KBM-7 (cell line): ENCODE measurements around the gene PARVA.

Source experiments
- DNase-seq: peaks from one replicate; pipeline ENCODE4 v3.0.0-alpha.2; 2015
- in situ Hi-C: fragments of 300-500 bp; cut with MboI; formaldehyde crosslinking; loops from 2 replicates; pipeline ENCODE4 v1.14.3; 2020; ENCODE audit warnings: low sequenced_read_pairs, low pct_unique_long_range_greater_than_20kb, mixed read lengths

Gene PARVA

DNA sequence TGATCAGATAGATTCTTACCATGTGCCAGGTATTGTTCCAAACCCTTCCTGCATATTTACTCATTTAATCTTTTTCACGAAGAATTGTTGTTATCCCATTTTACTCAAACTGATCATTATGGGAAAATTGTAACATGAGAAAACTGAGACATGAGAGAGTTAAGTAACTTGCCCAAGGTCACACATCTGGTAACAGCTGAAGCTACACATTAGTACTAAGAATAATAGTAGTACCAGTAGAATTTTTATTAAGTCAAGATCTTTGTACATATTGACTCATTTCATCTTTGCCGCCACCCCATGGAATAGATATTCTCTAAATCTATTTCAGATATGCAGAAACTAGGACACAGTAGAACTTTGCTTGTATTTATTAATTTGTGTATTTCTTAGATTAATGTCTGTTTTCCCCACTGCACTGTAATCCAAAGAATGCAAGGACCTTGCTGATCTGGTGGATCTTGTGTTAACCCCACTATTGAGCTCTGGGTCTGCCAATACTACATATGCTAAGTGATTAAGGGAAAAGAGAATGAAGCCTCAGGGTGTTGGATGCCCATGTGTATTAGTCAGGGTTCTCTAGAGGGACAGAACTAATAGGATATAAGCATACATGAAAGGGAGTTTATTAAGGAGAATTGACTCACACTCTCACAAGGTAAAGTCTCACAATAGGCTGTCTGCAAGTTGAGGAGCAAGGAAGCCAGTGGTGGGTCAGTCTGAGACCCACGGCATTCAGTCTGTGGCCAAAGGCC is 72.8 kb downstream of the PARVA start:
- in situ Hi-C loops, result no loop called here
- no peak for DNase-seq

DNA sequence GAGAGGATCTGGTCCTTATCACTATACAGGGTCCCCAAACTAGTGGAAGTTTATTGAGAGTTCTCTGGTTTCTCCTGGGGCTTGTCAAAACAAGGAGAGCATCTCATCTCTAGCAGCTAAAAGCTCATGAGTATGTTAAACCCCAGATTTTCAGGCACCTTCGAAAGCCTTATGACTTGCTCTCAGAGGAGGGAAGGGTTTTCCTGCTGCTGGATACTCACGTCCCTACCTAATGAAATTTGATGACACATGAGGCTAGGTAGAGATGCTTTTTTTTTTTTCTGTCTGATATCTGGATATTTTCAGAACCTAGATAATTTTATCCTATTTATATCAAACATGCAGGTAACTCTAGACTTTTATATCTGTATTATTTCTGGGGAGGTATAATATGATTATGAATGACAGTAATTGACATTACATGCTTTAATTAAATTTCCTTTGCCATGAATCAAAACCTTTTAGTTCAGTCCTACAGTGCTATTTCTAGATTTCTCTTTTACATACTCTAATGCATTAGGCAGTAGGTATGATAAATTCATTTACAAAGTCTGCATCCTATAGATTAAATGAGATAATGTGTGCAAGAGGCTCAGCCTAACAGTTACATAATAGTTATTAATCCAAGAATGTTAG is 73.9 kb downstream of the PARVA start:
- DNase-seq, result no peak
- in situ Hi-C loops, result no loop called here

DNA sequence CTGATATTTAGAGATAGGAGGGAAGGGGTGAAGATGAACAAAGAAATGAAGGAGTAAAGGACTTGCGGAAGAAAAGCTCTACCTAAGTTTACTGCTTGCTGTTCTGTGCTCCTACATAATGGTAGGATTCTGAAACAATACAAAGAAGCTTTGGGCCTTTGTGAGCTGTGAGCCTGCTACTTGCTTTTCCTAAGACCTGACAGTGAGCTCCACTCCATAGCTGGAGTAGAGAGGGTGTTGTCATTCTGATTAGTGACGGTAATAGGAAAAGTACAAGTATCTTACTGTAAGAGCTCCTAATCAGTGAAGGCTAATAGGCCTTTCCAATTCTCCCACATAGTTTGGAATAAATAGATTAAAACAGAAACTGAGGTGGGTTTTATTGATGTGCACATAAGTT is 75.9 kb downstream of the PARVA start:
- DNase-seq, result no peak
- in situ Hi-C loops, result no loop called here

DNA sequence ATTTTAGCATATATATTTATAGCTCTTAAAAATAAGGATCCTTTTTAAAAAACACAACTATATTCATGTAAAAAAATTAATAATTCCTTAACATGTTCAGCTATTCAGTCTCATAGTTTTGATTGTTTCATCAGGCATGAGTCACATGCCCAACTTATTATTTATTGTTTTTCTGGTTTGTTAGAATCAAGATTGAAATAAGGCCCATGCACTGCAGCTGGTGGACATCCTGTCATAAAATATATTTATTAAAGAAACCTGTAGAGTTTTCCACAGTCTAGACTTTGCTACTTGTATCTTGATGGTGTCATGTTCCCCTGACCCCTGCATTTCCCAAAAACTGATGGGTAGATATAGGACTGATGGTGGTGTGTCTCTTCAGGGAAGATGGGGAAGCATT is 77.4 kb downstream of the PARVA start:
- DNase-seq, result no peak
- in situ Hi-C loops, result no loop called here

- in situ Hi-C loops, result no loop called here
- no peak for DNase-seq
Observed at GRCh38 chr11:12455938-12456337, 78.6 kb downstream of the PARVA start.

- in situ Hi-C loops, result no loop called here
- no peak for DNase-seq
Observed at GRCh38 chr11:12456651-12457579, 79.5 kb downstream of the PARVA start.

GRCh38 chr11:12458042-12458441 is 80.7 kb downstream of the PARVA start:
- in situ Hi-C loops, result no loop called here
- no peak for DNase-seq

- in situ Hi-C loops, result no loop called here
Observed at GRCh38 chr11:12459374-12459773, 82.0 kb downstream of the PARVA start.

DNA sequence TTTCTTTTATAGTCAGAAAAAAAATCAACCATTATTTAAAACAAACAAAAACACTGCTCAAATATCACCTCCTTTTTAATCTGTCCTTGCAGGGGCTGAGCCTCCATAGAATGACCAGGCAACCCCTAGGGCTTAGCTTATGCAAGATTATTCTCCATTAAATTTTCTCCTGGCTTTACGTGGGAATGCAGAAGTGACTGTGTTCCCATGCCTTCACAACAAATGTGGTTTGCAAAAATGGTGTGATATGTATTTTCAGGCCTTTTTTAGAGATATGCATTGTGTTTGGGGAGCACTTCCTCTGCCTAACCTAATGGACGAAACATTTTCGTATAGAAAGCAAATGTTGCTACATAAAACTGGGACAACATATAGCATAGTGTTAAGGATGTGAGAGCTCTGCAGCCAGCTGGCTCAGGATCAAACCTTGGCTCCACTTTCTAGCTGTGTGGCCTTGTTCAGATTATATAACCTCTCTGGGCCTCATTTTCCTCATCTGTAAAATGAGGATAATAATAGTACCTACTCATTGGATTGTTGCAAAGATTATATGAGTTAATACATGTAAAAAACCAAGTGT is 82.6 kb downstream of the PARVA start:
- no peak for DNase-seq

More at GRCh38 chr11:12459374-12459773, 82.0 kb downstream of the PARVA start:
- DNase-seq, result no peak

DNA sequence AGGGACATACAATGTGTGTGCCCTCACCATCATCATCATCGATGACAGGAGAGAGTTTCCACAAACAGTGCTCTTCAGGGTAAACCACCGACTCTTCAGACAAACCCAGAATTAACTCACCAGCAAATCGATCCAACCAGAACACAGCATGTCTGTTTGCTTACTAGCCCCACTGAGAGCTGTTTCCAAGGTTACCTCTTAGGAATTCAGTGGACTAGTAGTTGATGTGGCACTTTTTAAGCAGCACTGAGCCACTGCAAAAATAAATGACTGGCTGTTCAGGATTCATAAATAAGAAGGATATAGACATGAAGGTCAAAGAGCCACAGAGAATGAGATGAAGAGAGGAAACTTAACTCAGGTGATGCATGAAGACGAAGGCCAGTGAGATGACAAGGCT is 83.1 kb downstream of the PARVA start:
- no peak for DNase-seq
- in situ Hi-C loops, result no loop called here

More for the DNA sequence above, 82.6 kb downstream of the PARVA start:
- in situ Hi-C loops, result no loop called here

- in situ Hi-C loops, result no loop called here
- DNase-seq, result no peak
Observed at GRCh38 chr11:12461516-12461915, 84.1 kb downstream of the PARVA start.

DNA sequence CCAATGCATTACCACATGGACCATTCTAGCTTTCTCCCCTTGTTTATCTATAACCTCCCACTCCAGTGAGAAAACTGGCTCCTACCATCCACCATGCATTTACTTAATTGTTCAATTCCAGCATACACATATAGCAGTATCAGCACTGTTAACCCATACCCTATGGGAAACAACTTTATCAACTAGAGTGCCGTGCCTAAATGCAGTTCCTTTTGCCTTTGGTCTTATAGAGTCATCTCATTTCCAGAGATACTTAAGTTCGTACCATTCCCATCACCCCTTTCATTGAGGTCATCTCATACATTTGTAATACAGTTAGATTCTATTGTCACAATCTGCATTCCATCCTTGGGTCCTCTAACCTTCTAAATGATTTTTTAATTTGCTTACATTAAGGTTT is 86.9 kb downstream of the PARVA start:
- DNase-seq, result no peak
- in situ Hi-C loops, result no loop called here

- in situ Hi-C loops, result no loop called here
Observed at GRCh38 chr11:12465332-12465731, 88.0 kb downstream of the PARVA start.

DNA sequence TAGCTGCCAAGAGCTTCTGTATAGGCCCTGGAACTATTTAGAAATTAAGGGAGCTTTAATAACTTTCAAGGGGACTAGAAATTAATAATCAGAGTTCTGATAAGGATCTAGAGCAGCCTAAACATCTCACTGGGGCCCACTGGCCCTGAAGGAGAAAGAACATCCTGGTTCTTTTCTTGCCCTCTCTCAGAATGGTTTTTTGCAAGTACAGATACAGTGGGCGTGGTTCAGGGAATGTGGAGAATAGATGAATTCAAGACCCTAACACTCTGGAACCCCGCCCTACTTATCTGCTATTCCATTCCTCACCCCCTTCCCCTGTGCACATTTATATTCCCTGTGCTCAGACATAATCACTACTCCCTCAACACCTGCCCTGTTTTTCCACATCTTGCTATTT is 90.2 kb downstream of the PARVA start:
- in situ Hi-C loops, result no loop called here
- DNase-seq, result no peak

More at GRCh38 chr11:12465332-12465731, 88.0 kb downstream of the PARVA start:
- no peak for DNase-seq

GRCh38 chr11:12469451-12469850 is 92.1 kb downstream of the PARVA start:
- DNase-seq, result no peak
- in situ Hi-C loops, result no loop called here

DNA sequence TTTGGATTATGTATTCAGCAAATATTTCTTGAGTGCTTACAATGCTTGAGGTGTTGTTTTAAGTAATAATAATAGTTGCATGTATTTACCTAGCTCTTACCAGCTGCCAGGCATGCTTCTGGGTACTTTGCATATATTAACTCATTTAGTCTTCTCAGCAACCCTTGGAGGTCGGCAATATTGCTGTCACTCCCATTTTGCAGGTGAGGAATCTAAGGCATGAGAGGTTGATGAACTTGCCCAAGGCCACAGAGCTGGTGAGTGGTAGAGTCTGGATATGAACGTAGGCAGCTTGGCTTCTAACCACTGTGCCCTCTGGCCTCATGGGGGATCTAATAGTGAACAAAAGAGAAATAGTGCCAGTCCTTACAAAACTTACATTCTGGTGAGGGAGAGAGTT is 92.9 kb downstream of the PARVA start:
- DNase-seq, result no peak
- in situ Hi-C loops, result no loop called here

- in situ Hi-C loops, result no loop called here
- DNase-seq, result no peak
Observed at GRCh38 chr11:12472401-12473005, 95.1 kb downstream of the PARVA start.

DNA sequence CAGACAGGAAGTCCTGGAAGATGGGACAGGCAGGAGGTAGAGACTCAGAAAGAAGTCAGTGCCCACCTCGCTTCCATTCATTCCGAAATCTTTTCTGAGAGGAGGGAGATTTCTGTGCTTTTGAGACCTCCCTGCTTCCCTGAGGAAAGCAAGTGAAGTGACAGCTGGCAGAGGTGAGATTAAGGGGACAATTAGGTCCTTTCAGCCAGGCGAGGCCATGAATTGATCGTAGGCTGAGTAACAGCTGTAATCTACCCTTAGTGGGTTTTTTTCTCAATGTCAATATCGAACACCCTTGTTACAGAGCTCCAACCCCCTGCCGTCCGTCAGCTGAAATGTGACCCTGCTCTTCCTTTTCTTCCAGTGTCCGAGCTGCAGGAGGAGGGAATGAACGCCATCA is 96.0 kb downstream of the PARVA start:
- in situ Hi-C loops, result no loop called here
- no peak for DNase-seq

DNA sequence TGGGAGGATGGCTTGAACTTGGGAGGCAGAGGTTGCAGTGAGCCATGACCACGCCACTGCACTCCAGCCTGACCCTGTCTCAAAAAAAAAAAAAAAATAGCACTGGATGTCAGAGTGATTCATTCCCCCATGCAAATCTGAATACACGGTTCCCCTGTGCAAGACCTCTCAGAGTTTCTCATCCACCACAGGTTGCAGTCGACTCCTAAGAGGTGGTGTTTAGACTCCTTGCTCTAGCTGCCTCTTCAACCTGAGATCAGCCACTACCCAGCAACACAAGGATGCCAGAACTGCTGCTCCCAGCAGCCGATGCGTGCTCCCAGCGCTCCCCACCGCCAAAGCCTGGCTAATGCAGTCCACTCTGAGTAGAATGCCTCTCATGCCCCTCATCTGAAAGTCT is 97.5 kb downstream of the PARVA start:
- DNase-seq, result no peak
- in situ Hi-C loops, result no loop called here
